Measurements from ENCODE around the gene AK4. TPM values are rescaled to one million over a fixed set of nuclear protein-coding genes. Genes with fewer than 3 reads are reported as not detected.
"Not testable (repeated sequence)": the region's sequence is repeated elsewhere in the genome, so short reads cannot be mapped to it uniquely, and the experiment has no call there.

Gene AK4
- total and polyA plus RNA-seq, 2 of the 4 experiments (the other 2 are of a cell fraction) = 12.4 to 30.3 TPM

- POLR2A ChIA-PET (ENCODE audit: unreplicated experiment) = no interaction called here
Measured at GRCh38 chr1:65157546-65157941, 9.5 kb downstream of the AK4 start.

GRCh38 chr1:65159291-65159688, 11.3 kb downstream of the AK4 start:
- H3K36me3 ChIP-seq (ENCODE audit: control insufficient read depth, insufficient read depth, low read length); H3K4me1 ChIP-seq (ENCODE audit: control insufficient read depth, insufficient read depth, low read length); DNase-seq; H4K91ac ChIP-seq (ENCODE audit: insufficient read depth, low read depth, low read length); POLR2A ChIA-PET (ENCODE audit: unreplicated experiment); H2BK15ac ChIP-seq (ENCODE audit: low read depth, low read length); H3K9me1 ChIP-seq (ENCODE audit: insufficient read depth, low read length); H2AK5ac ChIP-seq (ENCODE audit: low read depth, low read length); H2BK120ac ChIP-seq (ENCODE audit: low read depth, low read length); H3K27me3 ChIP-seq (ENCODE audit: control insufficient read depth, insufficient read depth, low read length); H3K4me2 ChIP-seq (ENCODE audit: low read depth, low read length); in situ Hi-C loops (cut with MboI; ENCODE audit: low sequenced_read_pairs); ATAC-seq (ENCODE audit: low read depth); H3K14ac ChIP-seq (replicated peaks; ENCODE audit: low read depth, low read length); H2AFZ ChIP-seq (replicated peaks; ENCODE audit: low read length, poor library complexity); H3K9me3 ChIP-seq (ENCODE audit: control insufficient read depth, insufficient read depth, low read length); H3K4ac ChIP-seq (ENCODE audit: low read depth, low read length); CTCF ChIA-PET; BruUV-seq (replicated peaks); H3K4me3 ChIP-seq (ENCODE audit: insufficient read depth, low read depth, low read length); H2AK9ac ChIP-seq (replicated peaks; ENCODE audit: low read depth, low read length, poor library complexity); H3K27ac ChIP-seq (ENCODE audit: insufficient read depth, low read length); H3K9ac ChIP-seq (ENCODE audit: low read depth, low read length); H4K8ac ChIP-seq (ENCODE audit: low read depth in 2 of 2, low read length in 2 of 2); H3K18ac ChIP-seq (ENCODE audit: low read depth, low read length); H3K23ac ChIP-seq (ENCODE audit: low read depth, low read length); H3K56ac ChIP-seq (ENCODE audit: extremely low read depth, insufficient read depth, low read length); H2BK20ac ChIP-seq (ENCODE audit: low read depth, low read length); H2BK5ac ChIP-seq (ENCODE audit: low read depth, low read length, poor library complexity, severe bottlenecking); intact Hi-C loops (cut with micrococcal nuclease); H4K20me1 ChIP-seq (ENCODE audit: insufficient read depth, low read length); dilution Hi-C loops (cut with HindIII; ENCODE audit: low sequenced_read_pairs, unreplicated experiment); H4K5ac ChIP-seq (ENCODE audit: low read depth, low read length): not testable (repeated sequence)
- peaks cover 0 to 26% of the 10 kb centered on the region in 2 experiments; a peak in 2 of 4 replicates for H3K79me1 ChIP-seq (ENCODE audit: low read depth in 1 of 2, low read length in 2 of 2)
- 73% methylated on average over 2 of the region's 4 CpGs; no CpG with 5 or more reads in 1 of the 2 experiments for WGBS, 2 experiments (ENCODE audit: extremely low coverage in 2 of 2, insufficient read length in 1 of 2)

More at GRCh38 chr1:65157546-65157941, 9.5 kb downstream of the AK4 start:
- ATAC-seq (ENCODE audit: low read depth) (no peak), DNase-seq (no peak)
- Histone ChIP-seq H4K5ac (ENCODE audit: low read depth, low read length) (no peak overlapping the region), H2BK120ac (ENCODE audit: low read depth, low read length) (no peak overlapping the region), H3K27me3 (ENCODE audit: control insufficient read depth, insufficient read depth, low read length) (no peaks in the 10 kb centered on the region), H2AFZ (replicated peaks; ENCODE audit: low read length, poor library complexity) (no peak overlapping the region), H3K36me3 (ENCODE audit: control insufficient read depth, insufficient read depth, low read length) (no peaks in the 10 kb centered on the region; the same call in 1 of the 2 replicates), H3K18ac (ENCODE audit: low read depth, low read length) (no peak overlapping the region), H2AK9ac (replicated peaks; ENCODE audit: low read depth, low read length, poor library complexity) (no peak overlapping the region), H3K9ac (ENCODE audit: low read depth, low read length) (no peak overlapping the region), H2BK20ac (ENCODE audit: low read depth, low read length) (no peak overlapping the region), H2BK5ac (ENCODE audit: low read depth, low read length, poor library complexity, severe bottlenecking) (no peak overlapping the region), H3K14ac (replicated peaks; ENCODE audit: low read depth, low read length) (no peak overlapping the region), H3K27ac (ENCODE audit: insufficient read depth, low read length) (no peak overlapping the region), H4K20me1 (ENCODE audit: insufficient read depth, low read length) (peaks cover 6% of the 10 kb centered on the region), H3K4me1 (ENCODE audit: control insufficient read depth, insufficient read depth, low read length) (no peaks in the 10 kb centered on the region), H3K79me1 (ENCODE audit: low read depth in 1 of 2, low read length in 2 of 2) (peaks cover 0 to 38% of the 10 kb centered on the region in 2 experiments; a peak in 2 of 4 replicates), H3K56ac (ENCODE audit: extremely low read depth, insufficient read depth, low read length) (no peak overlapping the region), H4K8ac (ENCODE audit: low read depth in 2 of 2, low read length in 2 of 2) (no peak overlapping the region), H2AK5ac (ENCODE audit: low read depth, low read length) (no peak overlapping the region), H3K9me3 (ENCODE audit: control insufficient read depth, insufficient read depth, low read length) (no peaks in the 10 kb centered on the region), H4K91ac (ENCODE audit: insufficient read depth, low read depth, low read length) (no peak overlapping the region), H3K4me2 (ENCODE audit: low read depth, low read length) (no peak overlapping the region), H3K9me1 (ENCODE audit: insufficient read depth, low read length) (no peaks in the 10 kb centered on the region), H2BK15ac (ENCODE audit: low read depth, low read length) (no peak overlapping the region), H3K4me3 (ENCODE audit: insufficient read depth, low read depth, low read length) (no peak overlapping the region), H3K4ac (ENCODE audit: low read depth, low read length) (no peak overlapping the region), H3K23ac (ENCODE audit: low read depth, low read length) (no peak overlapping the region)
- TF ChIP-seq MAFK (IDR thresholded peaks at IDR 0.05; ENCODE audit: low read depth, low read length) = no peak
- TF ChIP-seq, protein P1, sequence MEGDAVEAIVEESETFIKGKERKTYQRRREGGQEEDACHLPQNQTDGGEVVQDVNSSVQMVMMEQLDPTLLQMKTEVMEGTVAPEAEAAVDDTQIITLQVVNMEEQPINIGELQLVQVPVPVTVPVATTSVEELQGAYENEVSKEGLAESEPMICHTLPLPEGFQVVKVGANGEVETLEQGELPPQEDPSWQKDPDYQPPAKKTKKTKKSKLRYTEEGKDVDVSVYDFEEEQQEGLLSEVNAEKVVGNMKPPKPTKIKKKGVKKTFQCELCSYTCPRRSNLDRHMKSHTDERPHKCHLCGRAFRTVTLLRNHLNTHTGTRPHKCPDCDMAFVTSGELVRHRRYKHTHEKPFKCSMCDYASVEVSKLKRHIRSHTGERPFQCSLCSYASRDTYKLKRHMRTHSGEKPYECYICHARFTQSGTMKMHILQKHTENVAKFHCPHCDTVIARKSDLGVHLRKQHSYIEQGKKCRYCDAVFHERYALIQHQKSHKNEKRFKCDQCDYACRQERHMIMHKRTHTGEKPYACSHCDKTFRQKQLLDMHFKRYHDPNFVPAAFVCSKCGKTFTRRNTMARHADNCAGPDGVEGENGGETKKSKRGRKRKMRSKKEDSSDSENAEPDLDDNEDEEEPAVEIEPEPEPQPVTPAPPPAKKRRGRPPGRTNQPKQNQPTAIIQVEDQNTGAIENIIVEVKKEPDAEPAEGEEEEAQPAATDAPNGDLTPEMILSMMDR (conservative IDR thresholded peaks at IDR 0.05; ENCODE audit: low read depth, low read length) = no peak
- TF ChIP-seq POLR2A (IDR thresholded peaks at IDR 0.05; ENCODE audit: low read depth, low read length) = no peak
- no peak for TF ChIP-seq SMC3 (IDR thresholded peaks at IDR 0.05; ENCODE audit: low read depth, low read length)
- no peak for TF ChIP-seq MXI1 (IDR thresholded peaks at IDR 0.05; ENCODE audit: borderline replicate concordance, low read depth, low read length)
- no peak for TF ChIP-seq FOS (IDR thresholded peaks at IDR 0.05; ENCODE audit: low read depth, low read length)
- no peak for TF ChIP-seq RAD21 (IDR thresholded peaks at IDR 0.05; ENCODE audit: low read length)
- TF ChIP-seq CHD1 (IDR thresholded peaks at IDR 0.05; ENCODE audit: low read depth, low read length) = no peak
- TF ChIP-seq MAZ (IDR thresholded peaks at IDR 0.05; ENCODE audit: borderline replicate concordance, low read depth, low read length) = no peak
- TF ChIP-seq BHLHE40 (IDR thresholded peaks at IDR 0.05; ENCODE audit: low read depth, low read length) = no peak
- dilution Hi-C loops (cut with HindIII; ENCODE audit: low sequenced_read_pairs, unreplicated experiment) (no loop called here), intact Hi-C loops (cut with micrococcal nuclease) (no loop called here), in situ Hi-C loops (cut with MboI; ENCODE audit: low sequenced_read_pairs) (no loop called here)
- no CpG with 5 or more reads among the region's 4 CpGs for WGBS, 2 experiments (ENCODE audit: extremely low coverage in 2 of 2, insufficient read length in 1 of 2)
- CTCF ChIA-PET = no interaction called here
- BruUV-seq (replicated peaks) = no TSS peak

Measured in IMR-90 (cell line).